HG03342 (cell line): ENCODE data around the gene SH2D1B.

ENCODE experiments used
- ATAC-seq: cut with Tn5 transposase; IDR thresholded peaks from one replicate; pipeline ENCODE4 v1.9.1; 2021; ENCODE audit warnings: mild to moderate bottlenecking, moderate library complexity; ENCODE audit not compliant: unreplicated experiment

SH2D1B gene

DNA sequence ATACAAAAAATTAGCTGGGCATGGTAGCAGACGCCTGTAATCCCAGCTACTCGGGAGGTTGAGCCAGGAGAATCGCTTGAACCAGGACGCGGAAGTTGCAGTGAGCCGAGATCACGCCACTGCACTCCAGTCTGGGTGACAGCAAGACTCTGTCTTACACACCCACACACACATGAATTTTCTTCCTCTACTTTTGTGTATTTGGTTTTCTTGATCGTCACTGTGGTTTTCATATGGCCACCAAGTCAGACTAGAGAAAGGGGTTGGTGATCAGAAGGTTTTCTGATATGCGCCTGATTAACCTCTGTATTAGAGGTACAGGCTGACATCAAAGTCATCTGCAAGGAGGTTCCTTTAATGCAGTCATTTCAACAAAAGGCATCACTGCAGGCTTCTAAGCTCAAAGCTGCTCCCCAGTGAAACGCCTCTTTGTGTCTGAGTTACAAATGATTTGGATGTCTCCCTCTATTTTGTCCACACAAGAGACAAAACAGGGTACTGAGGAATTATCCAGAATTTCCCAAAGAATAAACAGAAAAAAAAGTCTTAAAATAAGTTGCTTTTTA, 11.1 kb downstream of the SH2D1B start:
- ATAC-seq = no peak

DNA sequence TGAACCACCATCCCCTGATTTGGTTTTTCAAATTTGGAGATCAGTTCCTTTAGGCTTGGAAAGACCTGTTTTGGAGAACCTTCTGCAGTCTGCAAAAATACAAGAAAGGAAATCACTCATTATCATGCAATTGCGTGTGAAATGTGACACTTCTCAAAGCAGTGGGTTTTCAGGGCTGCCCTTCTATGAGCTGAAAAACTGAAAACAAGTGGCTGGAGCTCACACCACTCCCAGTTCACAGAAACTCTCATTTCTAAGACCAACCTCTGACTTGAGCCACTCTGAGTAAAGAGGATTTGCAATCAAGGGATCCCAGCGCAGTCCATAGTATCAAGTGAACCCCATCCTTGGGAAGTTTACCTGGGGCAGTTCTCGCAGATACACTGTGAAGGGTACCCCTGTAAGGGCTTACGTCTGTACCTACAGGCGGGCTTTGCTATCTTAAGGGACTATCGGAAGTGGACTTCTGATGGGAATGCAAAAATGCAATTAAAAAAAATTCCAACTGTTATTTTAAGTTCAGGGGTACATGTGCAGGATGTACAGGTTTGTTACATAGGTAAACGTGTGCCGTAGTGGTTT, 12.8 kb downstream of the SH2D1B start:
- ATAC-seq = no peak

DNA sequence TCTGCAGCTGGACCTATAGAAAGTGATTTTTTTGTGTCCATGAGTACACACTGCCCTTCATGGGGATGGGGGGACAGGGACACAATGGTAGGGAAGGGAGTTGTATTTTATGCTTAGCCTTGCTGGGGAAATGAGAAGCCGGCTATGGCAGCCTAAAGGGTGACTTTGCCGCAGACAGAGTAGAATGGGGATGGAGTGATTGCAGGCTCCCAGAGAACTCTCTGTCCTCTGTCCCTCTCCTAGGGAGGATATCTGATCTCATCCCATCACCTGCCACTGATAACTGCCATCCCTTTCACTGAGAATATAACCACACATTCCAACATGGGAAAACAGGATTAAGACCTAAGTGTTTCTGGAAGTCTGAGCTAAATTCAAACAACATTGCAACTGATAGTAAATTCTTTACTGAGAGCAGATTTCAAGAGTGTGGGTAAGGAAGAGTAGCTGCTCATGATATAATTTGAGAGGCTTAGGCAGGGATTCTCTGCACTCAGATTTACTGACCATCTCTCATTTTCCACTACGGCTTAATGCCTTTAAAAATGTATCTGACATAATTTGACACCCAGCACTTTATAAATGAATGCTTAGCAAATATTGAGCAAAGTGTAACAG, 13.9 kb downstream of the SH2D1B start:
- ATAC-seq = no peak

DNA sequence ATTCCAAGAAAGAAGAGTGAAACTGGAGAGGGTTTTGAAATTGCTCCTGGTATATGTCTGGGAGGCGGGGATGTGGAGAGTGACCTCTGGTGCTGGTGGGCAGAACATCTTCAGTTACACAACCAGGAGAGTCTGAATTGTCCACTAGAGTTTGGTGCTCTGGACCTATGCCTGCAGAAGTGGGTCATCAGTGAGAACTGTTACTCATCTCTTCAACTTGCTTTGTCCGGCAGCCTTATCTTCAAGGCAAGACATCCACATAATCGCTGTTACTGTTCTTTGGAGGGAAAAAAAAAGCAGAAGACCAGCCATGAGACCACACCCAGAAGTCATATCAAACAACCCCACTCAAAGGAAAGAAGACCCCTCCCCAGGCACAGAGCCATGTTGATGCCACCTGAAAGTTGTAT, 14.9 kb downstream of the SH2D1B start:
- ATAC-seq = no peak

DNA sequence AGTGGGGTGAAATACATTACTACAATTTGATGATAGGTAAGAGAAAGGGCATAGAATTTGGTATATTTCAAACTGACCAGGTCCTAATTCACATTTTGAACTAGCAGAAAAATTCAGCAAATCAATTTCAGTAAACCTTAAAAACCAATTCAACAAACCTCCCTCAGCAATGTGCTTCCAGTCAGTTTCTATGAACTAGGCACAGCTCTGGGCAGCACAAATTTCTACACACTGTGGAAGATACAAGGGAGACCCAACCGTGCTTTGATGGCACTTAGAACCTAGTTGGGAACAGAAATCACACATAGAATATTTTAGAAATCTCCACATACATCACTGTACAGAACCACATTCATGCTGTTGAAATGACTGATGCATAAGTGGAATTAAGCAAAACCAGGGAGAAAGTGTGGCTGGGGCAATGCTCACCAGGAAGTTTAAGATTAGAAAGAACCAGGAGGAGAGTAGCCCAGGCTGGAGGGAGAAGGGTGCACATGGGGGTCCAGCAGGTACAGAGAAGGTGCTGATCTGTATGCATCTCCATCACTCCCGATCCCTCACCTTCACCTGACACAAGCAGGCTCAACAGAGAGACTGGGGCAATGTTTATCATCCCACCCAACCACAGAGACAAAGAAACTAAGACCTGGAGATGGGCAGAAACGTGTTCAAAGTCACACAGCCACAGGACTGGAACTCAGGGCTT, 15.6 kb downstream of the SH2D1B start:
- ATAC-seq = no peak

DNA sequence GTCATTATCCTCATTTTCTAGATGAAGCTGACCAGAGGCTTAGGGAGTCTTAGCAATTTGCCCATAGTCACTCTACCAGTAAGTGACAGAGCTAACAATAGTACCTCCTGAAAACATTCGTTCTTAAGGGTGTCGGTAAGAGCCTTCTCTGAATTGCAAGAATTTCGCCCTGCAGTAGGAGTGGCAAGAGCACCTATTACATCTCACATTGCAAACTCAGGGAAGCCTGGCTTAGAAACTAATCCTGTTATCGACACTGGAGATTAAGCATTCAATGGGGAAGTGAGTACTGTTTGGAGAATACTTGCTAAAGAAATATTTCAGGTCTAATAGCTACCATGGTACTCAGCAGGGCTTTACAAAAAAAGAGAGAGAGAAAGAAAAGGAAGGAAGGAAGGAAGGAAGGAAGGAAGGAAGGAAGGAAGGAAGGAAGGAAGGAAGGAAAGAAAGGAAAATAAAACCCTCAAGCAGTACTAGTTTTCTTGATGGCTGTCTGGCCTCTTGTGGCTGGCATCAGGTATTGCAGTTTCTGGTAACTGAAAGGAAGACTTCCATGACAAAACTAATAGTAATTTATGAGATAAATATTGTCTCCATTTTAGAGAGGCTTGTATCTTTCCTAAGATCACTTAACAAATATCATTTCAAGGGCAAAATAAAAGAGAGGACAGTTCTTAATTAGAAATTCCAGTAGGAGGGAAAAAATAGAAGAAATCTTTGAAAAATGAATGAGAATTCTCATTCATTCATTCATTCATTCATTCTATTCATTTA, 20.0 kb downstream of the SH2D1B start:
- peak; percentile 49 for ATAC-seq

DNA sequence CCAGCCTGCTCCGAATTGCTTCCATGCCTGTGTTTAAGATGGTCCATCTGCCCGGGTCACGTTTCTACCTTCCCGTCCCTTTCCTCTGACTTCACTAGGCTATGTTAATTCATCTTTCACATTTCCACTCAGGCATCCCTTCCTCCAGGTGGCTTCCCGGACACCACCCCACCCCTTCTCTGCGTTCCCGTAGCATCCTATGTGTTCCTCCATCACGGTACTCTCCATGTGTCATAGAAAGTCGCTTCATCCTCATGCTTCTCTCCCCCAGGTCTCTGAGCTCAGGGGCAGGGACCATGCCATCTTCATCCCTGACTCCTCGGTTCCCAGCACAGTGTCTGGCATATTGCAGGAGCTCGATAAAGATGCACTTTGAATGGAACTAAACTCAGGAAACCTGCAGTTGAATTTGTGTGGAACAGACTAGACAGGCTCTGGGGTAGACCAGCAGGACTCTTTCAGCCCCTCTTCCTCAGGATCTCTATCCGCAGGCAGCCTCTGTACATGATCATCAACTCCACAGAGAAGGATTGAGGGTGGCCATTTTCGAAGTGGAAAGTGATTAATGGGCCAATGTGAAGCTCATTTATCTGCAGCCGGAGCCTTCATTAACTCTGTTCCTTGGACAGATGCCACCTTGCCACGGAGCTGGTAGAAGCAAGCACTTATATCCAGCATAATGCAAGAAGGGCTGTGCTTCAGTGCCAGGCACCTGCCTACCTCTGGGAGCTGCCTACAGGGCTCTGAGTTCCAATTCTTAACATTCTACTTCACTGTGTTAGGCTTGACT, 21.3 kb downstream of the SH2D1B start:
- ATAC-seq = no peak

DNA sequence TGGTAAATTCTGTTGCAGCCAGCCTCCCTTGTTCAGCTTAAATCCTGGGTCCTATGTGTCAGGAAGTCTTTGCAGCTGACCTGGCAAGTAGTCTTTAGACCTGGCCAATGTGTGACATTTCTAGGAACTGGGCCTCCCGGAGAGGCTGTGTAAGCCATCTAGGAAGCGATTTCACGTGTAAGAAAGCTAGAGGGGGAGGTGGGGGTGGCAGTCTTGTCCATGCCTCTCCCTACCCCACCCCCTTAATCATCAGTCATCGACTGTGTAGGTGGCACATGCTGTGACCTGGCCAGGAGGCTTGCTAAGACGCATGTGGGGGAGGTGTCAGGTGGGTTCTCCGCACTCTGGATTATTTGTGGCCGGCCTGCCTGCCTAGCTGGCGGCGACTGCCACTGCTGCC, 22.0 kb downstream of the SH2D1B start:
- ATAC-seq = no peak

DNA sequence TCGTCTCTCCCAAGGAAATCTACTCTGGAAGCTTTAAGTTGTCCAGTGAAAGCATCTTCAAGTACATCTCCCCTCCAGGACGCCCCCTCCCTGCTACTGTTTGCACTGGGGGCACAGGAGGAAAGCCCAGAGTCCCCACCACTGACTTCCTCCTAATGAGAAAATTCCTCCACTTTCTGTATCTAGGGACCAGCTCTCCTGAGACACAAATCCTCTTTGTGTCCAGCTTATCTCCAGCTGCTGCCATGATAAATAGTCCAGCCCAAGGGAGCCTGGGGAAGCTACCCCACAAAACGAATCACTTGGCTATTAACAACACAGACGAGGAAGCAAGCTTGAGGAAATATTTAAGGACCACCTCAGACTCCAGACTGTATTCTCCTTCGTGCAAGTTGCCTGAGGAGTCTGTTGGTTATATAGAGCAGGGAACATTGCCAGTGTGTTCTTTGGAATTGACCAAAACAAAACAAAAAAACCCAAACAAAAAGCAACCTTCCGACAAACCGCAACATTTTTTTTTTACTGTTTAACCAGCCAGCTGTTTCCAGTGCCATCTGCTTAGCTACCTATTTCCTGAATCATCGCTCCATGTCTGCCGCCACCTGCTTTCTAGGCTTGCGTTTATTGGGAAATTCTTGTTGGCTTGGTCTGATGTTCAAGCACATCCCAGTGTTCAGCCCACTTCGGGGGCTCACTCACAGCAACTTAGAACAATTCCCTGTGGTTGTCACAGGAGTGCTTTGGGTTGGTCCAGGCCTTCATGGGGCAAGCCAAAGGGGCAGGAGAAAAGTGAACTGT, 22.7 kb downstream of the SH2D1B start:
- peak; percentile 49 for ATAC-seq

DNA sequence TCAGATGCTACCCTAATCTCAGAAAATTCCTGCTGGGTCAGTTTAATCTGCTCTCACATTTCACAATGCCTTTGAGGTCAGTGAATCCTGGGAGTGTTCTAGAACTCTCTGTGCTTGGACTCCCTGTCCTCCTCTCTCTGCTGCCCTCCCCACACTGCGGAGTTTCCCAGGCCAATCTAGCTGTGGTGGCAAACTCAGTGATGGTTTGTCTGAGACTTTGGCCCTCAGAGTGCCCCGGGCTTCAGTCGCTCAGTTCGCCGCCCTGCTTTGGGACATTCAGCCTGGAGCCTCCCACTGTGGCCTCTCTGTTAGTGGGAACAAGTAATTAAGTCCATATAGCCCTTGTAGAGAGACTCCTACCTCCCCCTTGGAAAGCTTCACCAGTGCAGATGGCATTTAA, 23.3 kb downstream of the SH2D1B start:
- no peak for ATAC-seq

DNA sequence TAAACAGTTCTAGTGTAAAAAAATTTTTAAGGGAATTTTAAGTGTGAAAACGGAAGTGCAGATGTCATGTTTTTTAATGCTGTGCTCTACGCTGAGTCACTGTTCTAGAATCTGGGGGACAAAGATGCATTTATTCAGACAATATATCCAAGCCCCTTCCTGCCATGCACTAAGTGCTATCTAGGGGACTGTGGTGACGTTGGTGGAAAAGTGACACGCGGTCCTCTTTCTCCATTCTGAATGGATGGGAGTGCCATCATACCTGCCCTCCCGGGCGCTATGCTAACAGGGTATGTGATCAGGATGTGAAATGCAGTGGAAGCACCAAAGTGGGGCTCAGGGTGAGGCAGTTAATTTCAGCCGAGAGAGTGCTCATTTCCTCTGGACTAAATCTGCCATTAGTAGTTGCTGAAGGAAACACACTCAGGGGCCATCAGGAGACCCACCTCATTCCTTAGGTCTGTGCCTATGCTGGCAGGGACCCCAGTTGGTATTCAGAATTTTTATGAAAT, 23.8 kb downstream of the SH2D1B start:
- ATAC-seq = no peak

DNA sequence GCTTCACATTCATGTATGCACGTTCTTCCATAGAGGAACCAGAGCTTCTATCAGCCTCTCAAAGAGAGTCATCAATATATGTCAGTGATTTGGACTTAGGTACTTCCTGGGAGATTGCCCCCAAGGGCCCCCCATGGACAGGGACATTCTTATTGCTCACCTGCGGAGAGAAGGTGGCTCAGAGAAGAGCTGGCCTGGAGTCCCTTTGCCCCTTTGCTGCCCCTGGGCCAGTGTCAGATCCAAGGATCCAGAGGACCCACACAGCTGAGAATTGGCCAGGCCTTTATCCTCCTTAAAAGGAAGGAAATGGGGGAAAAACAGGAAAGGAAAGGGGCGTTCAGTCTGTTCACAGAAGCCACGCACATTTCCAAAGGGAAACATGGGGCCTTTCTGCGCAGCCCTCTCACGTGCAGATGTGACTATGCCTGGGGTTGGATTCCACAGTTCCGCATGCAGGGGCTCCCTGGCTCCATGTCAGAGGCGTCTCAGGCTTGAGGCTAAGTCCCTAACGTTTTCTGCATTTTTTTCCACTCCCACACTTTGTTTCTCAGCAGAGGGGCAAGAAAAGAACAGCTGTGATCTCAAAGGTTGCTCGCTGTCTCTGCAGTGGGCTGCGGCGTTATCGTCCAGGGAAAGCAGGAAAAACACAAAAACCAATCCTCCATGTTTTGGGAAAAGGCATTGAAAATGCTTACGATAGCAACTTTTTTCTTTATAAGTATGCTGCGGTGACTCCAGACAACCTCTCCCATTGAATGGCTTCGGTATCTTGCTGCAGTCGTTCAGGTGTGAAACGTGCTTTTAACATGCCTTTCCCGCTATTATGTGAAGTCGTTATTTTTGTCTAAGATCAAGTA, 24.5 kb downstream of the SH2D1B start:
- no peak for ATAC-seq

DNA sequence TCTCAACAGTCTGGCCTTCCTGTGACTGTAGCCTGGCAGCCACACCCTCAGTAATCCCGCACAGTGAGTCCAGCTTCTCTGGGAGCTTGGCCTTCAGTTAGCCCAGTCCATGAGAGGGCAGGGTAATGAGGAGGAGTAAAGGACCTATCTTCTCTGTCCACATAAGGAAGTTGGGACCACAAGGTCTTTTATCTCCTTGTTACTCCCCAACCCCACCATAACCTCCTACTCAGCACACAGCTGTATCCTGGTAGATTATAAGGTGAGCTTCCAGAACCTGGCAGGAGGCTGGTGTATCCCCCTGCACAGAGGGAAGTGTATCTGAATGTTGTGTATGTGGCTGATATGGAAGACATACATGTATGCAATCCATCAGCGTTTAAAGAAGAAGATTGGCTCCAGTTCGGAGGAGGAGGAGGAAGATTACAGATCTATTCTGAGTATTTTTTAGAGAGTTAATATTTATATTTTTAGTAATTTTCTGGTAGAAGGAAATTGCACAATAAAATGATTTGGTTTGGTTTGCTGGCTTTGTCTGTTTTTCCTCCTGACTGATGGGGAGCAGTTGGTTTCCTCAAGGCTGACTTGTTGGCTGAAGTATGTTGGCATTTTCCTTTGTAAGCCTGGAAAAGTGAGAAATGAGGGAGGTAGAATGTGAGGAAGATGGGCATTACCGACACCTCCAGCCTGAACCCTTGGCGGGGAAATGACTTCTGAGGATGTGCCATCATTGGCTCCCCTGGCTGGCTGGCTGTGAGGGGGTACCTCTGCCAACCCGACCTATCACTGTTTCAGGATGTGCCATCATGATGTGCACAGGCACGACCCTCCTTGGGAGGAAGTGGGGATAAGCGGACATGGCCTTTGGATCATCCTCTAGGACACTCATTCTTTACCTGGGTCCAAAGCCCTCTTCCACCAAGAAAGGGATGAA, 25.4 kb downstream of the SH2D1B start:
- ATAC-seq = no peak

DNA sequence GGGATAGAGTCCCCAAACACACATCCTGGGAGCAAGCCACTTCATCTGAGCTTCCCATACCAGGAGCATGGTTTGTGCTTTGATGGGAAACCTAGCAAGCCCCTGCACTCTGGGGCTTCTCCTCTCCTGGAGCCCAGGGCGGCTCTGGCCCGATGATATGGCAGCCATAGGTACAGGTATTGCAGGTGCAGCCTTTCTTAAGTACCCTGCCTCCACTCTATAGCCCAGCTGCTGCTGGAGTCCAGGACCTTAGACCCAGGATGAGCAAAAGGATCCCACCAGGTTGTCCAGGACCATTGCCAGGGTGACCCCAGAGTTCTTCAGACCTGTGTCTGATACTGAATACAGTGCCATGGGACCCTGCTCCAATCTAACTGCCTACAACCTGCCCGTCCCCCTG, 26.2 kb downstream of the SH2D1B start:
- ATAC-seq = no peak

DNA sequence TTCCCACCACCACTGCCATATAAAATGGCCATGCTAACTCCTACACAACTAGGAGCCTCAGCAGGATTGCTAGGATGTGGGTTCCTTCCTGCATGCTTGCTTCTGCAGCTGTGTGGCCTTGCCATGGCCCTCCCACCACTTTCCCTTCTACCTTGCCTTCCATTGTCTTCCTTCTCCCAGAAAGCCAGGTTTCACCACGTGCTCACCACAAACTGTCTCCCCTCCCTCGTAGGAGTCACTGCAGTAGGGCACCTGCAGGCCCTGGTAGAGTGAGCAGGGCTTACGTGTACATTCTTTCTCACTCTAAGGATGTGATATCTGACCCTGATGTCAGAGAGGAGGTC, 26.7 kb downstream of the SH2D1B start:
- ATAC-seq = no peak

DNA sequence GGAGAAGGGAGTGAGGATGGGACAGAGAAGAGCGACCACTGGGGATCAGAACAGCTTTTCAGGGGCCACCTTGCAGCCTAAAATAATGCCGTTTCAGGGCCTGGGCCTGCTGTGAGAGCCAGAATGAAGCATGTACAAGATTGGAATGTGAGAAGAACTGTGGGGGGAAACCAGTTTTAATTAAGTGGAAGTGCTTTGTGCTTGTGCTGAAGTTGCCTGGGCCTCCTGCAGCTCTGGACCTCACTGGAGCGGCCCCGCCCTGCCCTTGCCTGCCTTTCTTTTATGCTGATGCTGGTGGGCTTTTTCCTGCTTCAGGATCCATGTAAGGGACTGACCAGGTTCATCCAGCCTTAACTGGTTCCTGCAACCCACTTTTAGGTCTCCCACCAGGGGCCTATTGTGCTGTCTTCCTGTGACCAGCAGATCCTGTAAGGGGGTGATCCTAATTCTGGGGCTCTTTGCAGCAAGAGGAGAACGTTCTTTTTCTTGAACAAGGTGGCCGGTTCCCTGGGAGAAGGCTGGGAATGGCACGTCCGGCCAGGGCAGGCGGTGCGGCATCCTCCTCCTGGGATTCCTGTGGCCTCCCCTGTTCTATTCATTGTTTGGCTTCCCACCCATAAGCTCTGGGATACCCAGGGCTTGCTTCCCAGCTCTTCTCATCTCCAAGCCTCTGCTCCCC, 27.2 kb downstream of the SH2D1B start:
- ATAC-seq = no peak

DNA sequence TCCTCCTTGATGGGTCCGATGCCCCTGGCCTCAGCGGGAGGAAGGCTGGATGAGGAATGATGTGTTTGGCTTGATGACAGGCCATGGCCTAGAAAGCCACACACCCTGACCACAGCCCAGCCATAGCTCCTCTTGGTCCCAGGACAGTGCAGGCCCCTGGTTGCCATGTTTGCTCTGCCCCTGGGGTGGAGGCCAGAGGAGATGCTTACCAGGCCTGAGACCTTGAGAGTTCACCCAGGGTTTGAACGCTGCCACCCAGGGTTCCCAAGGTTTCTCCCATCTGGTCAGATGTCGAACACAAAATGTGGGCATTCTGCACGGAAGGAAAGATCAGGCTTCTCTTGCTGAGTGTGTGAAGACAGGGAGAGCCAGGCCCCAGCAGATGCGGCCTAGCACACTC, 27.8 kb downstream of the SH2D1B start:
- no peak for ATAC-seq
